ENCODE measurements around the gene DNAH2.

Gene DNAH2

DNA sequence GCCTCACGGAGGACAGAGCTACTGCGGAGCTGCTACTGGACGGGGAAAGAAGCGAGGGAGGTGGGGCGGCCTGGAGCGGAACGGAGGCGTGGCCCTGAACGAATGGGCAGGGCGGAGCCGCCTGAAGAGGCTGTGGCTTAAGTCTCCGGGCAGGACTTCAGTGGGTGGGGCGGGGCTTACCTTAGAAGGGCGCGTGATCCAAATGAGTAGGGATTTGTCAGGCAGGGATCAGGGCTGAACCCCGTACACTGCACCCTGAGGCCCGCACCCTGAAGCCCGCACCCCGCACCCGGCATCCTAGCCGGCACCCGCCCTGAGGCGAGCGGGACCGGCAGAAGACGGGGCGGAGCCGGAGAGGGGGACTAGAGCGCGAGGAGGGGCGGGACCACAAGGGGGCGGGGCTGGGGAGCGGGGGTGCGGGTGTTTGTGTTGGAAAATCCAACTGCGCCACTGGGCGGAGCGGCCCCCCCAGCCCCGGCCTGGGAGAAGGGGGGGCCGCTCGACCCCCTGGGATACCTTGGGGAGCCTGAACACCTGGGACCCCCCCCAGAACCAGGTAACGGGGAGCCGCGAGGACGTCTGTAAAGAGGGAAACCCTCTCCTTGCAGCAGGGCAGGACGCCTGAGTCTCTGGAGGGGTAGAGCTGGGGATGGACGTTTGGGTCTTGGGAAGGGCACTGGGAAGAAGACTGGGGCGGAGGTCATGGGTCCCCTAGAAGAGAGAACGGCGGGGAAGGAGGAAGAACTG, 116.4 kb downstream of the DNAH2 start, which contains the start of gene KDM6B:
TSS of gene KDM6B (plus strand) at position 423 of the 747 bp plus-strand sequence. CDS start 11,338 bp downstream, outside the sequence.
- Histone ChIP-seq H3K4me2 (0 out of 2 replicates have a peak within 1 kb of the TSS, but pooled peaks have one; percentile 29), H3K9ac (peak within 1 kb of the TSS; percentile 30; the same call in 1 of the 2 replicates), H3K36me3 (ENCODE audit: insufficient read depth) (no peaks in the 10 kb centered on the region), H3K4me1 (ENCODE audit: low read depth, poor library complexity, severe bottlenecking) (peaks cover 10% of the 10 kb centered on the region), H3K27ac (peak within 1 kb of the TSS; percentile 58), H2AFZ (ENCODE audit: low read depth) (no peak within 1 kb of the TSS; the same call in 1 of the 2 replicates), H3K27me3 (ENCODE audit: insufficient read depth, low read depth) (no peaks in the 10 kb centered on the region), H4K20me1 (ENCODE audit: insufficient read depth) (no peaks in the 10 kb centered on the region), H3K79me2 (ENCODE audit: insufficient read depth, low read depth) (no peaks in the 10 kb centered on the region), H3K4me3 (IDR thresholded peaks at IDR 0.05; ENCODE audit: insufficient read depth, low read depth, low read length) (no peak within 1 kb of the TSS)
- TF ChIP-seq, protein P1, sequence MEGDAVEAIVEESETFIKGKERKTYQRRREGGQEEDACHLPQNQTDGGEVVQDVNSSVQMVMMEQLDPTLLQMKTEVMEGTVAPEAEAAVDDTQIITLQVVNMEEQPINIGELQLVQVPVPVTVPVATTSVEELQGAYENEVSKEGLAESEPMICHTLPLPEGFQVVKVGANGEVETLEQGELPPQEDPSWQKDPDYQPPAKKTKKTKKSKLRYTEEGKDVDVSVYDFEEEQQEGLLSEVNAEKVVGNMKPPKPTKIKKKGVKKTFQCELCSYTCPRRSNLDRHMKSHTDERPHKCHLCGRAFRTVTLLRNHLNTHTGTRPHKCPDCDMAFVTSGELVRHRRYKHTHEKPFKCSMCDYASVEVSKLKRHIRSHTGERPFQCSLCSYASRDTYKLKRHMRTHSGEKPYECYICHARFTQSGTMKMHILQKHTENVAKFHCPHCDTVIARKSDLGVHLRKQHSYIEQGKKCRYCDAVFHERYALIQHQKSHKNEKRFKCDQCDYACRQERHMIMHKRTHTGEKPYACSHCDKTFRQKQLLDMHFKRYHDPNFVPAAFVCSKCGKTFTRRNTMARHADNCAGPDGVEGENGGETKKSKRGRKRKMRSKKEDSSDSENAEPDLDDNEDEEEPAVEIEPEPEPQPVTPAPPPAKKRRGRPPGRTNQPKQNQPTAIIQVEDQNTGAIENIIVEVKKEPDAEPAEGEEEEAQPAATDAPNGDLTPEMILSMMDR (conservative IDR thresholded peaks at IDR 0.05; ENCODE audit: low read depth, low read length) = no peak

DNA sequence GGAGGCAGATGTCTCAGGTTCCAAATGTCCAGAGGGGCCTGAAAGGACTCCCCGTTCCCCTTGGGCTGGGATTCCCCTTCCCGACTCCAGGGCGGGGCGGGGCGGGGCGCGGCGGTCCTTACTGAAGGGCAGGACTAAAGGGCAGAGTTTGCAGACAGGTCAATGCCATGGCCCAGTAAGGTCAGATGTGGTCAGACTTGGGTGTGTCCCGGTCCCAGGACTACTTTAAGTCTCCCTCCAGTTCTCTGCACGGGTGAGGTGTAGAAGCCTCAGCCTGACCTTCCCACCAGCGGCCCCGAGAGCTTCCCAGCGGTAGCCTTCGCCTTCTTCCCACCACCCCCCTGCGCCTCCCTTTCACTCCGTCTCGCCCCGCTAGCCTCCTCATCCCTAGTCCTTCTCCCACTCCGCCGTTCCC, 117.0 kb downstream of the DNAH2 start:
- Histone ChIP-seq H3K4me2 (no peak overlapping the region), H3K4me1 (ENCODE audit: low read depth, poor library complexity, severe bottlenecking) (peaks cover 10% of the 10 kb centered on the region), H3K36me3 (ENCODE audit: insufficient read depth) (no peaks in the 10 kb centered on the region), H3K27me3 (ENCODE audit: insufficient read depth, low read depth) (no peaks in the 10 kb centered on the region), H3K79me2 (ENCODE audit: insufficient read depth, low read depth) (no peaks in the 10 kb centered on the region), H3K9ac (no peak overlapping the region), H3K4me3 (IDR thresholded peaks at IDR 0.05; ENCODE audit: insufficient read depth, low read depth, low read length) (no peak overlapping the region), H4K20me1 (ENCODE audit: insufficient read depth) (no peaks in the 10 kb centered on the region), H3K27ac (peak overlapping the region; percentile 58; the same call in 1 of the 2 replicates), H2AFZ (ENCODE audit: low read depth) (no peak overlapping the region; the same call in 1 of the 2 replicates)
- TF ChIP-seq, protein P1 (conservative IDR thresholded peaks at IDR 0.05; ENCODE audit: low read depth, low read length) = peak; percentile 34; the same call in 1 of the 2 replicates

DNA sequence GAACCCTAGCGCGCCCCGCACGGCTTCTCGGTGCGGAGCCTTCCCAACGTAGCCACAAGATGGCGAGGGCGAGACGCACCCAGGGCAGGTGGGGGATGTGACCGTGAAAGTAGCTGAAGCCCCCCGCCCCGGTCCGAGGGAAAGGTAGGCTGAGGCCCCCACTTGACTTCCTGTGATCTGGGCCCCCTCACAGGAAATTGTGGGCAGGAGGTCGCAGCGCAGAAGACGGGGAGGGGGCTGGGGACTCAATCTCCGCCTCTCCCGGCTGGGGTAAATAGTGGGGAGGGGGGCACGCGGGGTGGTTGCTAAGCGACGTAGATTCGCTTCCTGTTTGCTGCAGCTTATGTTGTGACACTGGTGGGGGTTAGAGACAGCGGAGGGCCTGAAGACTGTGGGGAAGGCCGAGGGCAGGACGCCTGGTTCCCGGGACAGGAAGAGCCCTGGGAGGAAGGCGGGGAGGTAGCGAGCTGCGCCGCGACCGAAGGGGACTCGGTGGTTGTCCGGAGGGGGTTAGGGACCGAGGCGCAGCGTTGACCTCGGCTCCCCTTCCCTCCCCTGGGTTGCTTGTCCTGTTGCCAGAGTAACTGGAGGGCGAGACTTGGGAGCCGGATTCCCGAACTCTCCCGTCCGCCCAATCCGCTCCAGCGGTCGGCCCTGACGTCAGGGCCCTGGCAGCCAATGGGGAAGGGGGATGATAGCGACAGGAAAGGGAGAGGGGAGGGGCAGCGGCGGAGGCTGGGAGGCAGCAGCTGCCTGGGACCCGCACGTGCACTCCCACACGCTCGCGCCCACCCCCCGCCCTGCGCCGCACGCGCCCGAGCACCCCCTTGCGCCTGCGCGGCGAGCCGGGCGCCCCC, 117.6 kb downstream of the DNAH2 start:
- no peak overlapping the region; the same call in 1 of the 2 replicates for H2AFZ ChIP-seq (ENCODE audit: low read depth)
- no peaks in the 10 kb centered on the region for H4K20me1 ChIP-seq (ENCODE audit: insufficient read depth)
- H3K36me3 ChIP-seq (ENCODE audit: insufficient read depth) = no peaks in the 10 kb centered on the region
- TF ChIP-seq, protein P1 (conservative IDR thresholded peaks at IDR 0.05; ENCODE audit: low read depth, low read length) = no peak; the same call in 1 of the 2 replicates
- H3K79me2 ChIP-seq (ENCODE audit: insufficient read depth, low read depth) = no peaks in the 10 kb centered on the region
- peak overlapping the region; percentile 30; the same call in 1 of the 2 replicates for H3K9ac ChIP-seq
- H3K4me1 ChIP-seq (ENCODE audit: low read depth, poor library complexity, severe bottlenecking) = peaks cover 10% of the 10 kb centered on the region
- H3K4me2 ChIP-seq = no peak overlapping the region
- H3K27me3 ChIP-seq (ENCODE audit: insufficient read depth, low read depth) = no peaks in the 10 kb centered on the region
- peak overlapping the region; percentile 58 for H3K27ac ChIP-seq
- no peak overlapping the region for H3K4me3 ChIP-seq (IDR thresholded peaks at IDR 0.05; ENCODE audit: insufficient read depth, low read depth, low read length)

DNA sequence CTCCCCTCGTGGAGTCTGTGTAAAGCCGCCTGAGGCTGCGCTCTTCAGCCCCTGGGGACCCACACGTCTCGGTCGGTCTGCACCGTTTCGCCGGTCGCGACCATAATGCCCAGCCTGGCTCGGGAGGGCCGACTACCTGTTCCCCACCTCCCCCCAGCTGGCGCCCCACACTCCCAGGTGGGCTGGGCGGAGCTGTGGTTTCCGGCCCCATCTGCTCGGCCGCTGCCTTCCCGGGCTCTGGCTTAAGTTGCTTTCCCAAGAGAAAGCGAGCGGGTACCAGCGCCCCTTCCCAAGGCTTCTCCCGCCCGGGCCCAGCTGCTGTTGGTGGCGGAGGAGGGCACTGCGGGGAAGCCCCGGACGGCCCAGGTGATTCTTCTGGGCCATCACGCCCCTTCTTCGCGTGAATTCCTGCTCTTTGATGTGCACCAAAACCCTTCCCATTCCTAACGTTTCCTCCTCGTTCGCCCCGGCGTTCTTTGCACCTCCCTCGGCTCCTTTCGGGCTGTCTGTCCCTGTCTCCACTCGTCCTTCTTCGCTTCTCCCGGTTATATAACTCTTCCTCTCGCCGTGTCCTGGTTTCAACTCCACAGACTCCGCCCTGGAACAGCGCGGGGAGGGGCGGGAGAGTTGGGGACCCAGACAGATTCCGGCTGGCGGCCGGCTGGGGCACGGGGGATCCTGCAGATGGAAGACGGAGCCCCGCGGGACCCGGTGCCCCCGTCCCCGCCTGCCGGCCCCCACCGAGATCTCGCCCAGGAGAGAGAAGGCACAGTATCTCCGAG, 118.5 kb downstream of the DNAH2 start:
- Histone ChIP-seq H3K4me1 (ENCODE audit: low read depth, poor library complexity, severe bottlenecking) (peaks cover 10% of the 10 kb centered on the region), H3K9ac (peak overlapping the region; percentile 30; the same call in 1 of the 2 replicates), H2AFZ (ENCODE audit: low read depth) (no peak overlapping the region; the same call in 1 of the 2 replicates)

More for the DNA sequence above, 118.5 kb downstream of the DNAH2 start:
- no peaks in the 10 kb centered on the region for H4K20me1 ChIP-seq (ENCODE audit: insufficient read depth)
- TF ChIP-seq, protein P1 (conservative IDR thresholded peaks at IDR 0.05; ENCODE audit: low read depth, low read length) = no peak
- peak overlapping the region; percentile 39 for H3K4me2 ChIP-seq
- H3K4me3 ChIP-seq (IDR thresholded peaks at IDR 0.05; ENCODE audit: insufficient read depth, low read depth, low read length) = no peak overlapping the region
- H3K27ac ChIP-seq = peak overlapping the region; percentile 32
- no peaks in the 10 kb centered on the region for H3K79me2 ChIP-seq (ENCODE audit: insufficient read depth, low read depth)
- no peaks in the 10 kb centered on the region for H3K36me3 ChIP-seq (ENCODE audit: insufficient read depth)
- no peaks in the 10 kb centered on the region for H3K27me3 ChIP-seq (ENCODE audit: insufficient read depth, low read depth)
